NCI-H2081 treated with DMSO at 0.1 percent for 48 hours (cell line): ENCODE results near the gene MTREX.

Experiments
- DNase-seq: peaks from one replicate; lab custom pipeline; 2025; lab: John Stamatoyannopoulos, UW

MTREX gene

GRCh38 chr5:55383254-55383653 lies 75.5 kb downstream of the MTREX start:
- DNase-seq = no peak

GRCh38 chr5:55384072-55384471 lies 76.3 kb downstream of the MTREX start:
- no peak for DNase-seq

GRCh38 chr5:55385227-55385626 lies 77.4 kb downstream of the MTREX start:
- no peak for DNase-seq

- no peak for DNase-seq
These were observed 78.1 kb downstream of the MTREX start for GRCh38 chr5:55385846-55386245.

DNA sequence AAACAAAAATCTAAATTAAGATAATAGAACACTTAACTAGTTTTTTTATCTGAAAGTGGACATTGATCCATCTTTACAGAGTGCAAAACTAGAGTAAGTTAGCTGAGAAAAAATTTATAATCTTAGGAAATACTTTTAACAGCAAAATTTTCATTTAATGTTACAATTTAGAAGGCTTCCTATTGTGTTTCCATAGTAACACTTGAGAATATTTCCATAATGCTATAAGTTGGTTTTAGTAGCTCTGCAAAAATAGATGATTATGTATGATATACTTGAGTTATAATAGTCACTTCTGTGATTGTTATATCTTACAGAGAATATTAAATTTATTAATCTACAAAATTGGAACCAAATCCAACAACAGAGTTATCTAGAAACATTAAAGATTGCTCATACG lies 78.6 kb downstream of the MTREX start:
- DNase-seq = no peak

GRCh38 chr5:55387865-55388264 lies 80.1 kb downstream of the MTREX start:
- no peak for DNase-seq

GRCh38 chr5:55391707-55392106 lies 83.9 kb downstream of the MTREX start:
- DNase-seq = no peak

GRCh38 chr5:55392669-55393068 lies 84.9 kb downstream of the MTREX start:
- DNase-seq = no peak

DNA sequence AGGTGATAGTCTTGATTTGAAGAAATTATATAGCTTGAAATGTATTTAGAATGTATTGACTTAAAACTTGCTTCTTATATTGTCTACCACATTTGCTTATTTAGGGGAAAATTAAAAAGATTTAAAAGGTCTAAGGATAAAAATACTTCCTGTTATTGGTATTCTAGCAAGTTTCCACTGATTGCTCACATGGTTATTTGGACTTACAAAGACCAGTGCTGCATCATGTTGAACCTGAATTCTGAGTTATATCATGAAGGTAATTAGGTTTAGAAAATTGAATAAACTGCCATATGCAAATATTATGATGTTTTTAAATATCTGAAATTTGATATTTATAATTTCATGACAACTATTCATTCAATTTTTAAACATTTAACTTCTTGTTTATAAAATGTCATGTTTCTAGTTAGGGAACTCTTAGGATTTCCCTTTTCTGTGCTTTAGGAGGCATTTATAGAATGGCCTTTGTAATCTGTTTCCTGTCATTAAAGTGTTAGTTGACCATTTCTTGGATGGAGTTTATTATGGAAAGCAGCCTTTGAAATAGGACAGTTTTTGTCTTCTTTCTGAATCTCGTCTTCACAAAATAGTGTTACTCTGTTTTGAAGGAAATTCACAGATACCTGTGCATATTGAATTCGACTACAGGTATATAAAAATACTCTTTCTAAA lies 85.8 kb downstream of the MTREX start:
- no peak for DNase-seq

- DNase-seq = no peak
These were observed 94.4 kb downstream of the MTREX start for GRCh38 chr5:55402199-55402598.

- DNase-seq = no peak
These were observed 98.5 kb downstream of the MTREX start for GRCh38 chr5:55406292-55406691.

DNA sequence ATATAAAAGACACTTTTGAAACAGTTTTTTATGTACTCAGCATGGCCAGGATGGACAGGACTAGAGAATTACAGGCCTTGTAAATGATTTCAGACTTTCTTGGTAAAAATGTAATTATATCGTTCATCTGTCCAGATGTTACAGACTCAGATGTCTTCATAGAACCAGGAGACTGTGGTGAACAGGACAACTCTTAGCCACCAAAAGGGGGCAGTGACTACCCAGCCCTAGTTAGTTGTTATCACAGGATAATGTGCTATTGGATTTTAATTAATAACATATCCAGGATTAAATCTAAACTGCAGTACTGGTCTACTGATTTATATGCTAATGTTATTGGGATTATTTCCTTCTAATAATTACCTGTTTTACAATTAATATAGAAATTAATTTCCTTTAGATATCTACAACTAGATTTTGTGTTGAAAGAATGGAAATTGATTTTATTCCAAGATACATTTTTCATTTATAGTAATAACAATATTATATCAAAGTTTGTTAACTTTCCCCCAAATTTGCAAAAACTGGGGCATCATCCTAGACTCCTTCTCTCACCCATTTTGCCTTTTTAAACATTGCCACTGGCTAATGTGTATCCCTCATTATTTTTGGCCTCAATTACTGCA lies 99.4 kb downstream of the MTREX start:
- DNase-seq = no peak

- DNase-seq = no peak
These were observed 100.2 kb downstream of the MTREX start for GRCh38 chr5:55407984-55408383.

GRCh38 chr5:55409775-55410174 lies 102.0 kb downstream of the MTREX start:
- DNase-seq = no peak

- no peak for DNase-seq
These were observed 103.1 kb downstream of the MTREX start for GRCh38 chr5:55410845-55411244.

GRCh38 chr5:55411876-55412275 lies 104.1 kb downstream of the MTREX start:
- no peak for DNase-seq

GRCh38 chr5:55413644-55414043 lies 105.9 kb downstream of the MTREX start:
- no peak for DNase-seq

- no peak for DNase-seq
These were observed 107.3 kb downstream of the MTREX start for GRCh38 chr5:55415071-55415470.

GRCh38 chr5:55416306-55416705 lies 108.5 kb downstream of the MTREX start:
- no peak for DNase-seq

- DNase-seq = no peak
These were observed 111.5 kb downstream of the MTREX start for GRCh38 chr5:55418994-55419968.

DNA sequence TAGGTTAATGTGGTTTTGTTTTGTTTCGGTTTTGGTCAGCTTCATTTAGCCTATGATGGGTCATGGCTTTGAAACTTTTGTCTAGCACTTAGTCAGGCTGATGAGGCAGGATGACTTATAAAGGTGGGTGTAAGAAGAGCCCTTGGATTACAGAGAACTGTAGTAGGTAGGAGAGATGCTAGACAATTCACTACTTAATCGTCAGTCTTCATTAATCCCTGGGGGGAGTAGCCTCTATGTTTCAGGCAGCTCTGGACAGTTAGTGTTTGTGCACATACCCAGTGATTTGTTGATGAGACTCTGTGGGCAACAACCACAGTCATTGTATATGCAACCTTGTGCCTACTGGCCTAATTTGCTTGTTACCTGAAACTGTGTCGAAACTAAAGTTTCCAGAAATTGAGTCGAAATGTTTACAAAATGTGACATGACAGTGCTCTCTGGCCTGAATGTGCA lies 113.3 kb downstream of the MTREX start:
- no peak for DNase-seq

DNA sequence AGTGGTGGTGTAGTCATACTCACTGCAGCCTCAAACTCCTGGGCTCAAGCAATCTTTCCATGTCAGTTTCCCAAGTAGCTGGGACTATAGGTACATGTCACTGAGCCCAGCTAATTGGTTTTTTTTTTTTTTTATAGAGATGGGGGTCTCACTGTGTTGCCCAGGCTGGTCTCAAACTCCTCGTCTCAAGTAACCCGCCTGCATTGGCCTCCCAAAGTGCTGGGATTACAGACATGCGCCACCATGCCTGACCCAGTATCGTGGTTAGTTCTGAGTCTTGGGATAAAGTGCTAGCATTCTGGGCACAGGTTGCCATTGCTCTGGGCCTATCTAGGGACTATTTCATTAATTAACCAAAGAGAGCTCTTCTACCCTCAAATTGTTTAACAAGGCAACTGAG lies 118.7 kb downstream of the MTREX start:
- no peak for DNase-seq

GRCh38 chr5:55427157-55427556 lies 119.4 kb downstream of the MTREX start:
- DNase-seq = no peak
